Gastrocnemius medialis (tissue), 4 donors: ENCODE data around the gene SYT2.

Experiments used
- CTCF ChIP-seq, 5 experiments: fragments of 450-650 bp in 3 of 5; fragments of 200-600 bp in 2 of 5; sonication (generic) in 2 of 5; IDR thresholded peaks in 4 of 5; conservative IDR thresholded peaks in 1 of 5; 1 replicate in 4 of 5; 2 replicates in 1 of 5; pipeline ENCODE4 v1.5.1; 2016 to 2019; ENCODE audit warnings: antibody characterized with exemption in 5 of 5, mild to moderate bottlenecking in 3 of 5, moderate library complexity in 3 of 5
- POLR2A ChIP-seq, 2 donors: fragments of 450-650 bp; IDR thresholded peaks; one replicate each; pipeline ENCODE4 v1.6.1; 2017; ENCODE audit warnings: antibody characterized with exemption in 2 of 2, mild to moderate bottlenecking in 2 of 2, moderate library complexity in 2 of 2

DNA sequence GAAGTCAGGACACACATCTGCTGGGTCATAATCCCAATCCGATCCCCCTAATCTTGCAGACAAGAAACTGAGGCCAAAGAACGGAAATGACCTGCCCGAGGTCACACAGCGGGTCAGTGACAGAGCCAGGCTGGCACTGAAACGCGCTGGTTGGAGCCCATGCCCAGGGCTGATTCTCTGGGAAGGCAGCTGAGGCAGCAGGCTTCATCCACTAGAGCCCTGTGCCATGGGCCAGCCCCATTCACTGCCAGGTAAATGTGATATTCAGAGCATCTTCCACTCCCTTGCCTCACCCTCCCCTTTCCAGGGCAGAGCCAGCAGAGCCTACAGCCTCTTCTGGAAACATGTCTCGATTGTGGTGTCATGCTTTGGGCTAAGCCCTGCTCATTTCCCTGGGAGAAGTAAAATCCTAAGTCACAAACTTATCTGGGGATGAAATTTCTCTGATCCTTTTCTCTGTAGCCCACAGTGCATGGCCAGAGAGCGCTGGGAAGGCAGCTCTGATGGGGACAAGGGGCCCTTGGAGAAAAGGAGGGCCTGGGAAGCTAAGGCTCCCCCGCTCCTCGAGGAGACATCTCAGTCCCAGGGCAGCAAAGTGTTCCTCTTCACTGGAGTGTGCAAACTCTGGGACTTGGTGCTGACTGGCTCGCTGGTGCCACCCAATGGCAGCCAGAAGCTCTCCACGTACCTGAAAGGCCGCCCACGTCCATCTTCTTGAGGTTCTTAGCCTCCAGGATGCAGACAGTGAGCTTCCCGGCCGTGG lies 110.4 kb downstream of the SYT2 start:
- TF ChIP-seq CTCF (IDR thresholded peaks at IDR 0.05 in 4 of 5, conservative IDR thresholded peaks at IDR 0.05 in 1 of 5): peak in 4 of 5 experiments; percentile 32 to 71 (median 59)
- TF ChIP-seq POLR2A (IDR thresholded peaks at IDR 0.05): no peak
